GM18868 (cell line): ENCODE measurements around the gene TOMM40.
"Not testable (repeated sequence)": the region's sequence is repeated elsewhere in the genome, so short reads cannot be mapped to it uniquely, and the experiment has no call there.

Source experiments
- ATAC-seq: cut with Tn5 transposase; IDR thresholded peaks from one replicate; pipeline ENCODE4 v1.9.1; 2021; ENCODE audit warnings: mild to moderate bottlenecking, moderate library complexity; ENCODE audit not compliant: unreplicated experiment

TOMM40 gene

GRCh38 chr19:44924243-44924725, 33.2 kb downstream of the TOMM40 start:
- no peak for ATAC-seq

- ATAC-seq = no peak
These were observed 34.2 kb downstream of the TOMM40 start for GRCh38 chr19:44925114-44925891.

- not testable (repeated sequence) for ATAC-seq
These were observed 35.4 kb downstream of the TOMM40 start for GRCh38 chr19:44926245-44927077.

GRCh38 chr19:44927746-44928145, 36.7 kb downstream of the TOMM40 start:
- no peak for ATAC-seq

- no peak for ATAC-seq
These were observed 39.0 kb downstream of the TOMM40 start for GRCh38 chr19:44930088-44930487.

GRCh38 chr19:44931541-44931940, 40.5 kb downstream of the TOMM40 start:
- ATAC-seq = no peak

- ATAC-seq = no peak
These were observed 48.6 kb downstream of the TOMM40 start for GRCh38 chr19:44939668-44940067.

- no peak for ATAC-seq
These were observed 51.1 kb downstream of the TOMM40 start, which contains the start of gene APOC4 for GRCh38 chr19:44942067-44942571. Gene APOC4 (plus strand): TSS chr19:44942237. CDS start chr19:44942278, 41 bp downstream.

- ATAC-seq = no peak
These were observed 52.8 kb downstream of the TOMM40 start for GRCh38 chr19:44943801-44944249.

GRCh38 chr19:44947041-44947581, 56.1 kb downstream of the TOMM40 start:
- no peak for ATAC-seq

GRCh38 chr19:44948237-44948636, 57.2 kb downstream of the TOMM40 start:
- ATAC-seq = no peak

GRCh38 chr19:44948763-44949374, 57.8 kb downstream of the TOMM40 start:
- no peak for ATAC-seq

- no peak for ATAC-seq
These were observed 58.5 kb downstream of the TOMM40 start for GRCh38 chr19:44949550-44949949.

GRCh38 chr19:44951179-44952159, 60.4 kb downstream of the TOMM40 start:
- no peak for ATAC-seq
